ENCODE measurements around the gene ADAMTSL1. TPM values are rescaled to one million over a fixed set of nuclear protein-coding genes. Genes with fewer than 3 reads are reported as not detected.

ADAMTSL1 gene
- total RNA-seq, 1 experiment from 2014 or later = not detected

- in situ Hi-C loops (cut with HindIII; ENCODE audit: low pct_unique_long_range_greater_than_20kb, low sequenced_read_pairs) (no loop called here), intact Hi-C loops (cut with micrococcal nuclease; ENCODE audit: unreplicated experiment) (no loop called here)
- Histone ChIP-seq H3K27ac (ENCODE audit: low read length) (no peak overlapping the region), H3K4me3 (ENCODE audit: low read depth in 2 of 2, low read length in 2 of 2) (no peak overlapping the region), H3K27me3 (ENCODE audit: control insufficient read depth, insufficient read depth, low read length) (no peaks in the 10 kb centered on the region), H3K36me3 (ENCODE audit: control insufficient read depth, insufficient read depth, low read length) (no peaks in the 10 kb centered on the region), H3K9me3 (ENCODE audit: control insufficient read depth, insufficient read depth, low read depth, low read length) (no peaks in the 10 kb centered on the region), H3K4me1 (ENCODE audit: control insufficient read depth, insufficient read depth, low read length) (no peaks in the 10 kb centered on the region)
- CTCF ChIA-PET = no interaction called here
- POLR2A ChIA-PET = no interaction called here
- no peak for DNase-seq (ENCODE audit: low read depth, low spot score)
- BruUV-seq (replicated peaks) = no TSS peak
- TF ChIP-seq TCF7L2 (IDR thresholded peaks at IDR 0.05; ENCODE audit: low read depth, low read length) = no peak
- TF ChIP-seq POLR2AphosphoS5 (IDR thresholded peaks at IDR 0.05; ENCODE audit: low read depth, low read length) = no peak
- no peak for TF ChIP-seq SIN3A (IDR thresholded peaks at IDR 0.05; ENCODE audit: borderline replicate concordance, insufficient read depth, low read depth, low read length)
- no peak for TF ChIP-seq REST (IDR thresholded peaks at IDR 0.05; ENCODE audit: insufficient read depth in 1 of 2, low read depth in 2 of 2, low read length in 1 of 2)
- TF ChIP-seq CTCF (IDR thresholded peaks at IDR 0.05) = no peak
- ATAC-seq = no peak
These were observed 332.5 kb downstream of the ADAMTSL1 start for GRCh38 chr9:18806232-18807080.

DNA sequence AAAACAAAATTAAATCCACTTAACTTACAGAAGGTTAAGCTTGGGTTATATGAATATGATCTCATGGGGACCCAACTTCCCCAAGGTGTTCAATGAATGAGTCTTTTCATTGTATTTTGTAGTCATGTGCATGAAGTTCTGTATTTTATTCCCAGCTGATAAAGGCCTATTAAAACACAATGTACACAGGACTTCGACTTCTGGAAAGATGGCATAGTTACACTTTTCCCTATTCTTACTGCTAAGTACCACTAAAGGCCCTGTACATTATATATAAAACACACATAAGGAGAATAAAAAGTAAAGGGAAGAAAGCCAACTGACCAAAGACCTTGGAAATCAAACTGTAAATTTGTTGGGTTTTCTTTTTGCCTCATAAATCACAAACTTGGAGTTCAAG is 336.6 kb downstream of the ADAMTSL1 start:
- POLR2A ChIA-PET = no interaction called here
- ATAC-seq (no peak), DNase-seq (ENCODE audit: low read depth, low spot score) (no peak)
- CTCF ChIA-PET = no interaction called here
- H3K27ac ChIP-seq (ENCODE audit: low read length) = no peak overlapping the region
- in situ Hi-C loops (cut with HindIII; ENCODE audit: low pct_unique_long_range_greater_than_20kb, low sequenced_read_pairs) = no loop called here
- TF ChIP-seq REST (IDR thresholded peaks at IDR 0.05; ENCODE audit: insufficient read depth in 1 of 2, low read depth in 2 of 2, low read length in 1 of 2) (no peak), POLR2AphosphoS5 (IDR thresholded peaks at IDR 0.05; ENCODE audit: low read depth, low read length) (no peak), SIN3A (IDR thresholded peaks at IDR 0.05; ENCODE audit: borderline replicate concordance, insufficient read depth, low read depth, low read length) (no peak), TCF7L2 (IDR thresholded peaks at IDR 0.05; ENCODE audit: low read depth, low read length) (no peak), CTCF (IDR thresholded peaks at IDR 0.05) (no peak)
- intact Hi-C loops (cut with micrococcal nuclease; ENCODE audit: unreplicated experiment) = no loop called here
- no peaks in the 10 kb centered on the region for H3K4me1 ChIP-seq (ENCODE audit: control insufficient read depth, insufficient read depth, low read length)
- H3K9me3 ChIP-seq (ENCODE audit: control insufficient read depth, insufficient read depth, low read depth, low read length) = no peaks in the 10 kb centered on the region
- no peaks in the 10 kb centered on the region for H3K36me3 ChIP-seq (ENCODE audit: control insufficient read depth, insufficient read depth, low read length)
- no TSS peak for BruUV-seq (replicated peaks)
- H3K4me3 ChIP-seq (ENCODE audit: low read depth in 2 of 2, low read length in 2 of 2) = no peak overlapping the region
- no peaks in the 10 kb centered on the region for H3K27me3 ChIP-seq (ENCODE audit: control insufficient read depth, insufficient read depth, low read length)

Data from Panc1 (cell line).